Peyer's patch (tissue), 4 donors: ENCODE data around the gene ERC2.

Experiments used
- CTCF ChIP-seq, 6 experiments: fragments of 450-650 bp in 4 of 6; fragments of 200-600 bp in 2 of 6; sonication (generic) in 1 of 6; IDR thresholded peaks; one replicate each; pipeline ENCODE4 v1.5.1; 2017 to 2019; ENCODE audit warnings: antibody characterized with exemption in 6 of 6, mild to moderate bottlenecking in 3 of 6, moderate library complexity in 1 of 6
- POLR2A ChIP-seq, 2 donors: fragments of 450-650 bp; IDR thresholded peaks; one replicate each; pipeline ENCODE4 v1.5.1; 2017; ENCODE audit warnings: antibody characterized with exemption in 2 of 2, mild to moderate bottlenecking in 2 of 2, moderate library complexity in 2 of 2

GRCh38 chr3:55598224-55598623 is 870.0 kb downstream of the ERC2 start:
- TF ChIP-seq POLR2A (IDR thresholded peaks at IDR 0.05) (no peak), CTCF (IDR thresholded peaks at IDR 0.05) (no peak)
